GM12872 (cell line): ENCODE data around the gene RTN4.

Experiments used
- TF ChIP-seq, protein P1 (sequence below): IDR thresholded peaks from 3 replicates; pipeline ENCODE4 v1.5.1; 2011; ENCODE audit warnings: low read depth, mild to moderate bottlenecking, low read length, moderate library complexity; ENCODE audit not compliant: insufficient read depth

Gene RTN4

DNA sequence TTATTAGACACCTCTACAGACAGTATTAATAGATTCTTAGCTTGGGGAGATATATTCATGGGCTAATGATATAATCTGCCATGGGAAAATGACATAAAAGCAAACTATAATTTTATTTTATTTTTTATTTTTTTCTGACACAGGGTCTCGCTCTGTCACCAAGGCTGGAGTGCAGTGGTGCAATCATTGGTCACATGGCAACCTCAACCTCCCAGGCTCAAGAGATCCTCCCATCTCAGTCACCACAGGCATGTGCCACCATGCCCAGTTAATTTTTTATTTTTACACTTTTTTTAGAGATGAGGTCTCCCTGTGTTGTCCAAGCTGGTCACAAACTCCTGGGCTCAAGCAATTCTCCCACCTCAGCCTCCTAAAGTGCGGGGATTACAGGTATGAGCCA is 39.3 kb downstream of the RTN4 start:
- TF ChIP-seq, protein P1, sequence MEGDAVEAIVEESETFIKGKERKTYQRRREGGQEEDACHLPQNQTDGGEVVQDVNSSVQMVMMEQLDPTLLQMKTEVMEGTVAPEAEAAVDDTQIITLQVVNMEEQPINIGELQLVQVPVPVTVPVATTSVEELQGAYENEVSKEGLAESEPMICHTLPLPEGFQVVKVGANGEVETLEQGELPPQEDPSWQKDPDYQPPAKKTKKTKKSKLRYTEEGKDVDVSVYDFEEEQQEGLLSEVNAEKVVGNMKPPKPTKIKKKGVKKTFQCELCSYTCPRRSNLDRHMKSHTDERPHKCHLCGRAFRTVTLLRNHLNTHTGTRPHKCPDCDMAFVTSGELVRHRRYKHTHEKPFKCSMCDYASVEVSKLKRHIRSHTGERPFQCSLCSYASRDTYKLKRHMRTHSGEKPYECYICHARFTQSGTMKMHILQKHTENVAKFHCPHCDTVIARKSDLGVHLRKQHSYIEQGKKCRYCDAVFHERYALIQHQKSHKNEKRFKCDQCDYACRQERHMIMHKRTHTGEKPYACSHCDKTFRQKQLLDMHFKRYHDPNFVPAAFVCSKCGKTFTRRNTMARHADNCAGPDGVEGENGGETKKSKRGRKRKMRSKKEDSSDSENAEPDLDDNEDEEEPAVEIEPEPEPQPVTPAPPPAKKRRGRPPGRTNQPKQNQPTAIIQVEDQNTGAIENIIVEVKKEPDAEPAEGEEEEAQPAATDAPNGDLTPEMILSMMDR: no peak

GRCh38 chr2:55010149-55010591 is 40.1 kb downstream of the RTN4 start:
- TF ChIP-seq, protein P1: no peak

- TF ChIP-seq, protein P1: no peak
These were observed 40.8 kb downstream of the RTN4 start for GRCh38 chr2:55009277-55010060.

DNA sequence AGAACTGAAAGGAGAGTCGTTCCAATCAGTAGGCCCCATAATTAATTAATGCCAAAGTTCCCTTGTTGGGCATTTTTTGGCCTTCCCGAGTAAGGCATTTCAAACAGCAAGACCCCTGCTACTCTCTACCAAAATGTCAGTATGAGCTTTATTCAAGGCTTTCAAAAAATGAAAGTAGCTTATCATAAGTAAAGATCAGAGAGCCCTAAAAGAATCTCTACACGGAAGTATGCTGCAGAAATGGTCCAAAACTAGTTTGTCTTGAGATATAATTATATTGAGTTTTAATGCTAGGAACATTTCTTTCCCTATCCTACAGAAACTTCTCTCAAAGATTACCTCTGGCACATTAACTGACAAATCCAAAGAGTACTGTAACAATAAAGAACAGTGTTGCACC is 43.9 kb downstream of the RTN4 start:
- TF ChIP-seq, protein P1: no peak

DNA sequence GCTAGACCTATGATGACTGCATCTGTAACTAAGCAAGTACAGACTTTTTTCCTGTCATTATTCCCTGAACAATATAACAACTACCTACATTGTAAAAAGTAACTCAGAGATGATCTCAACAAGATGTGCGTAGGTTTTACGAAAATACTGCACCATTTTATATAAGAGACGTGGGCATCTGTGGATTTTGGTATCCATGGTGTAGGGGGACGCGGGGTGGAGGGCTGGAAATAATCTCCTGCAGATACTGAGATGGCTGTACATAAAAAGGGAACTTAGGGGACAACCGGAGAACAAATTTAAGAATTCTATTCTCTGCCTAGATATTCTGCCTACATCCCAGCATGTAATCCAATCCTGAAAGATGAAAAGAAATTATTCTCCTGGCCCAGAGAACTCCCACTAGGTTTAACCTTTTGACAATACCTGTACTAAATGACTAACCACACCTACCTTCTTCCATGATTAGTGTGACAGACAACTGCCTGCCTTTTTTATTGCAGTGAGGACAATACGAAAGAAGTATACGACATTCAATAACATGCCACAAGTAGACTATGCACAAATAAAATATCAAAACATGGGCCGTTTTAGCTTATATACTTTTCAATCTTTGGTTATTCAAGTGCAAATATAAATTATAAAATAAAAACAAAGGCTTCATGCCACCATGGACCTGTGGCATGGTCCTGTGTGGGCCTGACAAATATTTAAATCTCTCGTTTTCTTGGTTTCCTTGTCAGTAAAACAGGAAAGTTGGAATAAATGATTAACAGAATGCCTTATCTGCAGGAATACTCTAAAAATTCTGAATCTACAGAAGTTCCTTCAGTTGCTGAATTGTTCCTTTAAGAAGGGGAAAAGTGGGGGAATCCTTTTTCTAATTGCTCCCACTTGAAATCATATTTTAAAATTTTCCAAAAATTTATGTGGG is 46.3 kb downstream of the RTN4 start:
- TF ChIP-seq, protein P1: no peak

DNA sequence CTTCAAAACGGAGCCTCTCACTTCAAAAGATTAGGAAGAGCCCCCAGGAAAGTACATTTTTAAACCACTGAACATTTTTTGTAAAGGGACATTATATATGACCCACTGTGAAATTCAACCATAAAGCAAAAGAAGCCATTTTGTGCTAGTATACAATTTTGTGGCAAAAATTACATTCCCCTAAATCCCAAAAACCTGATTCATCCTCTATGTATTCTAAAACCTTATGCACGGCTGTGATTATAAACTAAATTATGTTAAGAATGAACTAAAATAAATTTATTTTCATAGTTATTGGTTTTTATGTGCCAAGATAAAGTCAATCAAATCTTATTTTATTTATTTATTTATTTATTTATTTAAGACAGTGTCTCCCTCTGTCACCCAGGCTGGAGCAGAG is 48.5 kb downstream of the RTN4 start:
- TF ChIP-seq, protein P1: no peak

DNA sequence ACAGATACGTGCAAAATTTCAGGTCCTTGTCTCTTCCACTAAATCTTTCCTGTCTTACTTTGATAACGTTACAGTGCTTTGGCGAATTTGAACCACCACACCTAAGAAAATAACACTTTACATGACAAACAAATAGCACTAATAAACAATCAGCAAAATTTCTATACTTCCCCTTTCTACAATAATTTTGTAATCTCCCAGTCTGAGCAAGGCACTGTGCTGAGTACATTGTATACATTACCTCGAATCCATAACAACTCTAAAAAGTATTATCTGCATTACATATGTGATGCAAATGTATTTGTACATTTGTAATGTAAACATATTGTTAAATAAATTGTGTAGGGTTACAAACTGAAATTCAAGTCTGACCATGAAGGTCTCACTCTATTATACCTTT is 49.9 kb downstream of the RTN4 start:
- TF ChIP-seq, protein P1: no peak
